IPS-15b (cell line): ENCODE data around the gene CLIC5.

Source experiments
- H3K27me3 ChIP-seq: one replicate; pipeline ENCODE4 v1.6.1; 2013; ENCODE audit warnings: low read length; ENCODE audit not compliant: control insufficient read depth, insufficient read depth
- H3K36me3 ChIP-seq: one replicate; pipeline ENCODE4 v1.6.1; 2013; ENCODE audit warnings: low read length; ENCODE audit not compliant: control insufficient read depth, insufficient read depth
- H3K4me1 ChIP-seq: one replicate; pipeline ENCODE4 v1.6.1; 2013; ENCODE audit warnings: mild to moderate bottlenecking, low read length; ENCODE audit not compliant: control insufficient read depth, insufficient read depth
- H3K4me3 ChIP-seq: one replicate; pipeline ENCODE4 v1.5.1; 2013; ENCODE audit warnings: low read depth, low read length
- H3K9ac ChIP-seq: one replicate; pipeline ENCODE4 v1.6.1; 2013; ENCODE audit warnings: low read depth, mild to moderate bottlenecking, low read length
- H3K9me3 ChIP-seq: one replicate; pipeline ENCODE4 v1.6.1; 2013; ENCODE audit warnings: mild to moderate bottlenecking, low read length; ENCODE audit not compliant: control insufficient read depth, insufficient read depth

Gene CLIC5

DNA sequence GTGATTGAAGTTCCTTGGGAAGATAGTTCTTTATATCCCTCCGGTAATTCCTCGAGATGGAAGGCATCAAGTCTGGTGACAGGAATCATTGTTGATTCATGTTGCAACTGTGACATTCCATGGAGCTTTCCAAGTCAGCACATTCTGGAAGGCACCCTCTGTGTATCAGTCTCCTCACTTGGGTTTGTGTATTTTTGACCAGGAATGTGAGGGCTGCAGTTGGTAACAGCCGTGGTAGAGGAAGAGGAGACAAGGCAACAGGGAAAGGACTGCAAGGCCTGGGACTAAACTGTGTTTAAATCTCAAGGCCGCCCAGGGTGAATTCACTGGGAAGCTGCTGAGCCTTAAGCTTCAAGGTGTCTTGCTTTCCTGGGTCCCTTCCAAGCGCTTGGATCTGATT lies 99.0 kb downstream of the CLIC5 start:
- no peaks in the 10 kb centered on the region for H3K9me3 ChIP-seq
- H3K9ac ChIP-seq = no peak overlapping the region
- peaks cover 9% of the 10 kb centered on the region for H3K4me1 ChIP-seq
- H3K36me3 ChIP-seq = no peaks in the 10 kb centered on the region
- no peak overlapping the region for H3K4me3 ChIP-seq
- H3K27me3 ChIP-seq = no peaks in the 10 kb centered on the region

DNA sequence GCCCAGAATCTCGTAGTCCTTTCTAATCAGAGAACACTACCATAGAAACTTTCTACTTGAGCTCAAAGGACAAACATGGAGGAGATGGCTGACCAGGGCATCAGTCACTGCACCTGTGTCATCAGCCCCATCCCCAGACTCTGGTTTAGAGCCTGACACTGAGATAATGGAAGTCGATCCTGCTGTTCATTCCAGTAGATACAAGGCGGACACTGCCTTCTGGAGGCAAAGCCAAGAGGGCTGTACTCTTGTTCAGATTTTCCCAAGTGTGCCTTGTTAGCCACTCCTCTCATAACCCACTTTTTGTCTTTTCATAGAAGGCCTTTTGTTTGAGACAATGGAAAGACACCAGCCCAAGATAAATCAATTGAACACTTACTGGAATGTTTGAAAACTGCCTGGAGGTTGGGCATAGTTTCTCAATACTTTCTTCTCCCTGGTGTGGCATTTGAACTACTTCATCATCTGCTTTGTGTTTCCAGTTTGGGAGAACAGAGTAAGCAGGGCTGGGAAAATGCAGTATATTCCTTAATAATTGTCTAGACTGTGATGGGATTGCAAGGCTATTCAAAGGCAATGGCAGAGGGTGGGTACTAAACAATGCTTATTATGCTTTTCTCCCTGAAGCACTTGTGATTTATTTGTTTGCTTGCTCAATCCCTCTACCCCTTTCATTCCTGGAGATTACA lies 99.7 kb downstream of the CLIC5 start:
- no peaks in the 10 kb centered on the region for H3K36me3 ChIP-seq
- peaks cover 9% of the 10 kb centered on the region for H3K4me1 ChIP-seq
- H3K9me3 ChIP-seq = no peaks in the 10 kb centered on the region
- no peak overlapping the region for H3K9ac ChIP-seq
- H3K4me3 ChIP-seq = no peak overlapping the region
- H3K27me3 ChIP-seq = no peaks in the 10 kb centered on the region

DNA sequence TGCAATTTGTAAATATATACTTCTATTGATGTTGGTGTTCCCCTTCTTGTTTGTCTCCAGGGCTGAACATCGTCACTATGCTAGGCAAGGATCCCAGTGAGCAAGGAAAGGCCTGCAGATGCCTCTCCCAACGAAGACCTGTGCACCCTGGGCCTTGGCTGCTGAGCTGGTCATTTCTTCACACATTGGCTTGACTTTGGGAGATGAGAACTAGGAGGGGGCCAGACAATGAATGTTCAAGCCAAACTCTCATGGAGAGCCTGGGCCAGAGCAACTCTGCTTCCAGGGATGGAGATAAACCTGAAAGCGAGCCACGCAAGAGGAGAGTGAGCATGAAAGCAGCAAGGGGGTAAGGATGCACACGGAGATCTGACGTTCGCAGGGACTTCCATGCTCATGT lies 104.0 kb downstream of the CLIC5 start:
- H3K4me1 ChIP-seq = no peaks in the 10 kb centered on the region
- H3K27me3 ChIP-seq = no peaks in the 10 kb centered on the region

DNA sequence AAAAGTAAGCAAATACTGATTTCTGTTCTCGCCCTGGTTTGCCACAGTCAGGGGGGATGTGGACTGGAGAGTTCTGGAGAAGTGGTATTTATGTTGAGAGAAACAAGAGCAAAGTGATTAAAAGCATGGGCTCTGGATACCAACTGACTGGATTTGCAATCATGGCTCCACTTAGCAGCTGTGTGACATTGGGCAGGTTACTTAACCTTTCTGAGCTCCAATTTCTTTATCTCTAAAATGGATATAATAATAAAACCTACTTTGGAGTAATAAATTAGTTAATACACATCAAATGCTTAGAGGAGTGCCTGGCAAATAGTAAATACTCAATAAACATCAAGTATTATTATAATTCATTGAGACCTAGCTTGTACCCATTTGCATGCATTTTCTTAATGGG lies 111.7 kb downstream of the CLIC5 start:
- H3K4me1 ChIP-seq = peaks cover 25% of the 10 kb centered on the region
- no peak overlapping the region for H3K9ac ChIP-seq
- no peak overlapping the region for H3K4me3 ChIP-seq
- H3K27me3 ChIP-seq = no peaks in the 10 kb centered on the region
- no peaks in the 10 kb centered on the region for H3K9me3 ChIP-seq
- H3K36me3 ChIP-seq = no peaks in the 10 kb centered on the region

More for the DNA sequence above, 104.0 kb downstream of the CLIC5 start:
- Histone ChIP-seq H3K9me3 (no peaks in the 10 kb centered on the region), H3K36me3 (no peaks in the 10 kb centered on the region), H3K4me3 (no peak overlapping the region), H3K9ac (no peak overlapping the region)

DNA sequence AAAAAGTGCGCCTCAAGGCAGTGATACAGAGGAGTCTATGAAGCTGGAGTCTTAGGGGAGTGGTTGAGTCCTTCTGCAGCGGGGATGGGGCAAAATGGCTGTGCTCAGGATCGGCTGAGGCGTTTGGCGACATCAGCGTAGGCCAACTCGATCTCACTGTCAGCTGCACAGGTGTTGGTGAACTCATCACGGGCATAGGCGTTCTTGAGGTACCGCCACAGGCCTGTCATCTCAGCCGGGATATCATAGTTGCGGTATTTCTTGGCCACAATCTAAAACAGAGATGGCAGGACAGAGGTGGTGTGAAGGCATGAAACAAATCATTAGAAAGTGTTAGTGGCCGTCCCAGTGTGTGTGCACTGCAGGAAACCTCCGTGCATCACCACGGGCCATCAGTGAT lies 112.7 kb downstream of the CLIC5 start:
- Histone ChIP-seq H3K9ac (no peak overlapping the region), H3K9me3 (no peaks in the 10 kb centered on the region), H3K27me3 (no peaks in the 10 kb centered on the region), H3K36me3 (no peaks in the 10 kb centered on the region), H3K4me3 (no peak overlapping the region), H3K4me1 (peaks cover 28% of the 10 kb centered on the region)

DNA sequence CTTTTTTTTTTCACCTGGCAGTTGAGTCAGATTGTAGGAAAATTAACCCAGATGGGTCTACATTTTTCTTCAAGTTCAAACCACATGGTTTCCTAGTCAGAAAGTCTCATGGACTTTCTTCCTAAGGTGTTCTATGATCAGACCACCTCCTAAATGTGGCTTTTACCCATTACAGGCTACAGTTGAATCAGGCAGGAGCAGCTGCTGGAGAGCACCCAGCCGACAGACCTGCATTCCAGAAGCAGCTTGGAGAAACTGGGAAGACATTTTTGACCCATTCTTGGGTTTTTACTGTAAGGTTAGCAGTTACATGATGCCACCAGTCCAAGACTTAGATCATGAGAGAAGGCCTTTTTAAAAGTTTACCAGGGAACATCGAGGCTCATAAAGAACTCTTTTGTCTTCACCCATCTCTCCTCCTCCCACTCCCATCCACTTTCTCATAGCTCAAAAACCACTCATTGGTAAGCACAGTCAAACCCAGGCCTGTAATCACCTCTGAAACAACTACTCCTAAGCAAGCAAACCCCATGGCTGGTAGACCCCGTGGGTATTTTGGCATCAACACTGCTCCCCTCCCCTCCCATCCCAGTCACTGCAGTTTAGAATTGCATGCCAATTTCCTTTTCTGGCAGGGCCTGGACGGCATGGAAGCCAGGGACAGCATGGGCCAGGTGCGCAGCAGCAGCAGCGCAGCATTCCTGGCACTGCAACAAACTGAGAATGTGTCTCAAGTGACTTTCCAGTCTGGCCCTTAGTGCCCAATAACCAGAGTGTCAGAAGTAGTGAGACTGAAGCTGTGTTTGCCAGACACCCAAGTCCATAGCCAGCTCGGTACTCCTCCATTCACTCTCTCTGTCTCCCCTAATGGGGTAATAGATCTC lies 113.7 kb downstream of the CLIC5 start:
- no peak overlapping the region for H3K4me3 ChIP-seq
- H3K4me1 ChIP-seq = peaks cover 28% of the 10 kb centered on the region
- no peaks in the 10 kb centered on the region for H3K36me3 ChIP-seq
- H3K27me3 ChIP-seq = no peaks in the 10 kb centered on the region
- no peak overlapping the region for H3K9ac ChIP-seq
- H3K9me3 ChIP-seq = no peaks in the 10 kb centered on the region

DNA sequence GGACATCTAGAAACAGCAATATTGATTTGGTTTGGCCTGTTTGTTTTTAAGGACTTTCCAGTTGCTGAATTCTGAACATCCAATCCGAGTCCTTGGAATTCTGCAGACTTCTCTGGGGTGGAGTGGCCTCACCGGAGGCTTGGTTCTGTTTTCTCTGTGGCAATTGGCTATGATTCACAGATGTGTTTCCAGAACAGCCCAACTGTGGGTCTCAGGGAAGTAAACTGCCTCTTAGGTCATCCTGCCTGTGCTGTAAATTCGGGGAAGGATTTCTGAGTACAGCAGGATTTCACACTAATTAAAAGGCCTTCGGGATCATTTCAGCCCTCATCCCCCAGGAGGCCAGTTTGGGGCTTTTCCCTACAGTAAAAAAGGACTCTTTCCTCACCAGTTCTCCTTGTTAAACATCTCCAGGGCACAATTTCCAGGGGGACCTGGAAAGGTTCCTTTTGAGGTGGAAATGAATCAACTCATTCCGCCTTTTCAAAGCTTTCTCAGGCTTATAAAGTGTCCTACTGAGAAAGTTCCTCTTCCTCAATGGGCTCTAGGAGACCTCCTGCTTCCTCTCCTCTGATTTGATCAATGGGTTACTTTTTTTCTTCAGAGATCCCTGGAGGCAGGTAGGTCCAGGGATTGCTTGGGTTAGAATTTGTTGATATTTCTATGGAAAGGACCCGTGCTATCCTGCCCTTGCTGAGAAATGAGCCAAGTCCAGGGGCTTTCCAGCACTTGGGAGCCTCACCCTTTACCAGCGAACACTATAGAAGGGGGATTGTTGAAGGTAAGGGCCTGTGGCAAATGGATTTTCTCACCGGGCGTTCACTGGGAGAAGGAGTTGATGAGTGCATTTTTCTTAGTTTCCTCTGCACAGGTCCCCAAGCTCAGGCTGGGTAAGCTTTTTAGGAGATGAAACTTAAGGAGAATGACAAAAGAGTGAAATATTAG lies 114.6 kb downstream of the CLIC5 start:
- no peak overlapping the region for H3K9ac ChIP-seq
- no peaks in the 10 kb centered on the region for H3K27me3 ChIP-seq
- no peak overlapping the region for H3K4me3 ChIP-seq
- peaks cover 28% of the 10 kb centered on the region for H3K4me1 ChIP-seq
- H3K36me3 ChIP-seq = no peaks in the 10 kb centered on the region
- H3K9me3 ChIP-seq = no peaks in the 10 kb centered on the region

DNA sequence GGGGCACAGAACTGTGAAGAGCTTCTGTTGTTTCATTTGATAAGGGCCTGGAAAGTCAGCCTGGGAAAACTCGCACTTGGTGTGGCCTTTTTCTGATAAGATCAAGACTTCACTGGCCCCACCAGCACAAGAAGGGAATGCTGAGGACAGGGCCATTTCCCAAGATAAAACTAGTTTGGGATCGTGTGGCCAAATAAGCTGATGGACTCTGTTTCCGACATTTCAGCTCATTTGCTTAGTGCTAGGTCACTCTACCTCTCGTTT lies 116.0 kb downstream of the CLIC5 start:
- Histone ChIP-seq H3K9ac (no peak overlapping the region), H3K4me1 (peaks cover 28% of the 10 kb centered on the region), H3K4me3 (no peak overlapping the region), H3K27me3 (no peaks in the 10 kb centered on the region), H3K36me3 (no peaks in the 10 kb centered on the region), H3K9me3 (no peaks in the 10 kb centered on the region)

DNA sequence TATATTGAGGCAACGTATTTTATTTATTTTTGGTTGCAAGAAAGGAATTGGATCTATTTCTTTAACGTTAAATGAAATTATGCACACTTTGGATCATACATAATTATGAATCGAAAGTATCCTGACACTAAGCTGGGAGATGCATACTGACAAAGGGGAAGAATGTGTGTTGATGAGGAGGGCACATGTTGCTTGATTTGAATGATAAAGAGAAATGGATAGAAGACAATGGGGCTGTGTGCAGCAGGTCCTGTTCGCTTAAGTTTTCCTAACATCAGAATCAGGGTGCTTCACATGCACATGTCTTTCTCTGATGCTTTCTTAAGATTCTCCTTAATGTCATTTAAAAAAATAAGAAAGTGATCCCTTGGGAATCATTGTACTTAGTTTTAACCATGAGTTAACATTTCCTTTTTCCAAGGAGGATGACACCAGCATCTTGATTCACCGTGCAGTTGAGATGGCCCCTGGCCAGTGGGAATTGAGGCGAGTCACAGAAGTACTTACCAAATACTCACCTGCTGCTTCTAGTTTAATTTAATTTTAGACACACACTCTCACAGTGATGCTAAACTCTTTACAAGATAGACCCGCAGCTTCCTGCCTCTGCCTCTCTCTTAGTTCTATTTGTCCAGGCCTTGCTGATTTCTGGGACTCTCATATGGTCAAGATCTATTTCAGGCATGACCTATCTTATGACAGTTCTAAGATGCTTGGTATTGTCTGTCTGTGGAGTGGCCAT lies 116.5 kb downstream of the CLIC5 start:
- no peaks in the 10 kb centered on the region for H3K27me3 ChIP-seq
- no peak overlapping the region for H3K9ac ChIP-seq
- H3K36me3 ChIP-seq = no peaks in the 10 kb centered on the region
- H3K4me1 ChIP-seq = peaks cover 28% of the 10 kb centered on the region
- H3K4me3 ChIP-seq = no peak overlapping the region
- no peaks in the 10 kb centered on the region for H3K9me3 ChIP-seq

DNA sequence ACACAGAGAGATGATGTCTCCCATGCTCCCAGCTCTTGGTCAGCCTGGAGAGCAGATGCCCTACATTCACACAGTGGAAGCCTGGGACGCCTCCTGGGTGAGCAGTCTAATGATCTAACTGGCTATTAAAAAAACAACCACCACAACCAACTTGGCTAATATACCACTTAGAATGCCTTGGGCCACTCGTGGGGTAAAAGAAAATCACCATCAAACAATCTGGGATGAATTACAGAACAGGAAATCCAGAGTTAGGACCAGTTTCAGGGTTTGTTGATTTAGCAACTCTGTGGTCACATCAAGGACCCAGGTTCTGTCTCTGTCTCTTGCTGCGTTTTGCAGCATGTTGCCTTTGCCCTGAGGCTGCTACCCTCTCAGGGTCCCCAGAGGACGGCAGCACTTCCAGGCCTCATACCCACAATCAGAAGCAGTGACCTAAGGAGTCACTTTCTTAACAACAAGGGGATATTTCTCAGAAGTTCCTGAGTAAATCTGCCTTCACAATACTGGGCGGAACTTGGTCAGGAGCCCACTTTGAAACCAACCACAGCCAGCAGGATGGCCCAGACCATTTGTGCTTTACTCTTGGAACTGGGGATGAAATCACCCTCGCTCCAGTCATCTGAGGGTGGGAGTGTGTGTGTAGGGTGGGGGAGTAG lies 118.7 kb downstream of the CLIC5 start:
- no peak overlapping the region for H3K4me3 ChIP-seq
- no peak overlapping the region for H3K9ac ChIP-seq
- H3K4me1 ChIP-seq = peaks cover 26% of the 10 kb centered on the region

DNA sequence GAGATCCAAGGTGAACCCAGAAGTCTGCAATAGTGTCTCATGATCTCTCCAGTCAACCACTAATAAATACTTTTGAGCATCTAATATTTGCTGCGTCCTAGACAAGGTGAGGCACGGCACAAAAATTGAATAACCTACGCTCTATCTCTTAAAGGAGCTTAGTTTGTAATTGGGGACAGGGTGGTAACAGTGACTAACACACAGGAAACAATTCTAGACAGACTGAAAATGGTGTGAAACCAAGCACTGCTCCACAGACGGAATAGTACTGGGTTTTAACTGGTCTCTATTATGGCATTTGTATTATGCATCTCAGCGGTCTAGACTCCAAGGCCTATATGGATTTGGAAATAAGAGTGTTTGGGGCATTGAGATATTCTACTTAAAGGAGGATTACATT lies 120.1 kb downstream of the CLIC5 start:
- Histone ChIP-seq H3K9ac (no peak overlapping the region), H3K4me1 (peaks cover 16% of the 10 kb centered on the region), H3K36me3 (no peaks in the 10 kb centered on the region), H3K27me3 (no peaks in the 10 kb centered on the region), H3K4me3 (no peak overlapping the region), H3K9me3 (no peaks in the 10 kb centered on the region)

More for the DNA sequence above, 118.7 kb downstream of the CLIC5 start:
- no peaks in the 10 kb centered on the region for H3K9me3 ChIP-seq
- no peaks in the 10 kb centered on the region for H3K27me3 ChIP-seq
- no peaks in the 10 kb centered on the region for H3K36me3 ChIP-seq
